ENCODE measurements around the gene PKM.

PKM gene

DNA sequence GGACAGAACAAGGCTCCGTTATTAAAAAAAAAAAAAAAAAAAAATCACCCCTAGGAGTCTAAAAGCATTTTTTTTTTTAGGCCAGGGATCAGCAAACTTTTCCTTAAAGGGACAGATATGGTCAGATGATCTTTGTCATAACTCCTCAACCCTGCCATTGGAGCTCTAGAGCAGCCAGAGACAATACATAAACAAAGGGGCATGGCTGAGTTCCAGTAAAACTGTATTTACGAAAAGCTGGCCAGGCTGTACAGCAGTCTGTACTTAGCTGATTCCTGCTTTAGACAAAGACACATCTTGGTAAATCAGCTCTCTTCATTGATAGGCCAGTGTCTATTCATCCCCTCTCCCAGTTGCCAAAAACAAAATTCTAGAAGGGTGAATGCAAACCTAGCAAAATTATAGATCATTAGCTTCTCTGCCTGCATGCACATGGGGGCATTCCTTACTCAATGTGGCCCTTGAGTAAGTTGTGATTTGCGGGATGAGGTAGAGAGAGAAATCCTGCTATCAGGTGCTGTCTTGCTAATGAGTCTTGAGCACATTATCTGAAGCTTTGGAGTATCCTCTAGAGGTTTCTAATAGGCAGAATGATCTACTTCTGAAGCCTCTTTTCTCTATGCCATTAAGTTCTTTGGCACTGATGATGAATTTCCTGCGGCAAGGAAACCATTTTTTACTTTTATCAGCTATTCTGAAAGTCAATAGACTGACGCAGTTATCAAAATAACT is 77.6 kb downstream of the PKM start:
- DNase-seq = no peak
